H1 (cell line): Measurements from ENCODE around the gene RNF5. TPM values are rescaled to one million over a fixed set of nuclear protein-coding genes. Genes with fewer than 3 reads are reported as not detected.
A peak's percentile ranks its signal among the peaks of the same experiment; 100 is the strongest.

Experiments used
- ASH2L ChIP-seq: fragments of 200-600, 300-600 bp; sonication (generic); IDR thresholded peaks from one replicate; pipeline ENCODE4 v1.7.1; 2017; ENCODE audit warnings: low read length
- E2F6 ChIP-seq: IDR thresholded peaks from 2 replicates; pipeline ENCODE4 v1.6.1; 2012; ENCODE audit warnings: inconsistent platforms
- EP300 ChIP-seq, 2 experiments: IDR thresholded peaks; 1 replicate in 1 of 2; 2 replicates in 1 of 2; pipeline ENCODE4 v1.6.1; 2011 to 2012; ENCODE audit warnings: low read depth in 2 of 2, low read length in 2 of 2, mild to moderate bottlenecking in 2 of 2, borderline replicate concordance in 1 of 2, inconsistent platforms in 1 of 2, moderate library complexity in 1 of 2
- GABPA ChIP-seq: IDR thresholded peaks from 2 replicates; pipeline ENCODE4 v1.6.1; 2011; ENCODE audit warnings: mild to moderate bottlenecking, low read length, moderate library complexity, borderline replicate concordance; ENCODE audit not compliant: insufficient read depth
- HDAC6 ChIP-seq: IDR thresholded peaks from one replicate; pipeline ENCODE4 v1.7.1; 2012; ENCODE audit warnings: low read depth, mild to moderate bottlenecking, inconsistent platforms, low read length, moderate library complexity
- KDM4A ChIP-seq: IDR thresholded peaks from one replicate; pipeline ENCODE4 v1.7.1; 2012; ENCODE audit warnings: low read depth, mild to moderate bottlenecking, moderate library complexity, low read length, inconsistent platforms; ENCODE audit not compliant: severe bottlenecking
- NRF1 ChIP-seq: IDR thresholded peaks from 2 replicates; pipeline ENCODE4 v1.6.1; 2011; ENCODE audit warnings: mild to moderate bottlenecking, low read depth, low read length, improper control_type of control experiment
- PHF8 ChIP-seq: fragments of 200-600 bp; sonication (generic); conservative IDR thresholded peaks from 2 replicates; pipeline ENCODE4 v1.7.1; 2012; ENCODE audit warnings: low read depth, mild to moderate bottlenecking, inconsistent platforms, low read length, moderate library complexity
- POLR2AphosphoS5 ChIP-seq: IDR thresholded peaks from 2 replicates; pipeline ENCODE4 v1.6.1; 2011; ENCODE audit warnings: low read depth, low read length
- POU5F1 ChIP-seq: IDR thresholded peaks from 2 replicates; pipeline ENCODE4 v1.6.1; 2011; ENCODE audit warnings: low read depth, mild to moderate bottlenecking, low read length, moderate library complexity
- RAD21 ChIP-seq, 2 experiments: IDR thresholded peaks in 1 of 2; conservative IDR thresholded peaks in 1 of 2; 2 replicates each; pipeline ENCODE4 v1.6.1; 2011; ENCODE audit warnings: low read depth in 2 of 2, low read length in 2 of 2, improper control_type of control experiment in 1 of 2, inconsistent platforms in 1 of 2, mild to moderate bottlenecking in 1 of 2, moderate library complexity in 1 of 2
- RNF2 ChIP-seq: fragments of 200-900, 300-1000 bp; sonication (generic); IDR thresholded peaks from 2 replicates; pipeline ENCODE4 v1.7.1; 2016; ENCODE audit warnings: borderline replicate concordance, low read depth, mild to moderate bottlenecking, antibody characterized with exemption, low read length; ENCODE audit not compliant: poor library complexity, severe bottlenecking; ENCODE audit errors: missing control alignments
- RXRA ChIP-seq: IDR thresholded peaks from 2 replicates; pipeline ENCODE4 v1.6.1; 2011; ENCODE audit warnings: low read depth, mild to moderate bottlenecking, low read length, moderate library complexity; ENCODE audit not compliant: insufficient read depth
- SAP30 ChIP-seq: fragments of 300-600 bp; sonication (generic); IDR thresholded peaks from 2 replicates; pipeline ENCODE4 v1.7.1; 2012; ENCODE audit warnings: low read length, moderate library complexity, mild to moderate bottlenecking, inconsistent platforms; ENCODE audit not compliant: insufficient read depth, insufficient replicate concordance
- SIN3A ChIP-seq, 2 experiments: IDR thresholded peaks in 1 of 2; conservative IDR thresholded peaks in 1 of 2; 2 replicates each; pipeline ENCODE4 v1.6.1; 2011 to 2012; ENCODE audit warnings: low read length in 2 of 2, improper control_type of control experiment in 1 of 2, low read depth in 1 of 2, mild to moderate bottlenecking in 1 of 2
- TAF1 ChIP-seq: IDR thresholded peaks from 2 replicates; pipeline ENCODE4 v1.6.1; 2011; ENCODE audit warnings: mild to moderate bottlenecking, low read depth, low read length
- TAF7 ChIP-seq: optimal IDR thresholded peaks from 2 replicates; pipeline ENCODE3; 2011; ENCODE audit warnings: low read depth, mild to moderate bottlenecking, inconsistent platforms, low read length, moderate library complexity, borderline replicate concordance
- TEAD4 ChIP-seq: IDR thresholded peaks from 2 replicates; pipeline ENCODE4 v1.6.1; 2012; ENCODE audit warnings: low read depth, low read length, inconsistent platforms, mixed read lengths
- YY1 ChIP-seq: IDR thresholded peaks from 2 replicates; pipeline ENCODE4 v1.6.1; 2011; ENCODE audit warnings: low read depth, mild to moderate bottlenecking, low read length
- polyA plus RNA-seq, 7 experiments: library from polyadenylated mRNA; depleted of rRNA in 3 of 7; stranded (reverse) in 5 of 7; unstranded in 2 of 7; fragments of >200 nt in 5 of 7; fragments of 200-250 nt in 2 of 7; gene quantifications; 1 replicate in 5 of 7; 2 replicates in 1 of 7; 4 replicates in 1 of 7; pipeline versions ENCODE4 v1.2.1 to v1.2.3, GENCODE V29; 2011 to 2013; ENCODE audit warnings: missing spikeins in 2 of 7, mixed read lengths in 2 of 7
- total RNA-seq: library from RNA; stranded (reverse); fragmentation: NEBNext Ultra II Directional; extraction: Animal tissue kit (Norgen Biotek cat#: 25700); gene quantifications from 2 replicates; pipeline ENCODE4 v1.2.1, GENCODE V29; 2021
- TF ChIP-seq, protein P1 (sequence below): IDR thresholded peaks from 2 replicates; pipeline ENCODE4 v1.6.1; 2011; ENCODE audit warnings: low read length, improper control_type of control experiment

Gene RNF5
- total and polyA plus RNA-seq, 2 of the 8 experiments (the other 6 are each of a cell fraction or from before 2014, with no cell fraction given): 90.0 to 158 TPM

DNA sequence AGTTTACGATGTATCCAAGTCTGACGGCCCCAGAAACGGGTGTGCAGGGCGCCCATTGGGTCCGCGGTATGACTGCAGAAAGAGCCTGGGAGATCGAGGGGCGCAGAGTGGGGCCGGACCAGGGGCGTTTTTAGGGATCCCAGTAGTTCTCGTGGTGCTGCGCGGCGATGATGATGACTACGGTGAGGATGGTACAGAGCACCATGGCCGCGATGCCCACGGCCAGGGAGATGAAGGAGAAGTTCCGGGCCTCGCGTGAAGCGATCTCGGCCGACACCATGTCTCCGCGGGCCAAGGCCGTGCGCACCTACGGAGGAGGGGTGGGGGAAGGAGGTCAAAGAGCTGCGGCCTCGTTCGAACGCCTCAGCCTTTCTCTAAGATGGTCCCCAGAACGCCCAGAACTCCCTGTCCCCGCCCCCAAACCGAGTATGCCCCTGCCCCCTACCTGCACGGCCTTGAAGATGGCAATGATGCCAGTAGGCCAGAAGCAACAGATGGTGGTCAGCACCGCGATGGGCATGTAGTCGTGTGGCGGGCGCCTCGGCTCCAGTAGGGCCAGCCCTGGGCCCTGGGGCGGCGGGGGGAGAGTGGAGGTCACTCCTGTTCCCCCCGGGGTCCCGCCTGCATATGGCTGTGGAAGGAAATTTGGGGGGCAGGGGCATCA lies 29.0 kb upstream of the RNF5 start (continued):
- TF ChIP-seq RAD21 (IDR thresholded peaks at IDR 0.05 in 1 of 2, conservative IDR thresholded peaks at IDR 0.05 in 1 of 2; ENCODE audit: low read depth in 2 of 2, low read length in 2 of 2) (no peak), TAF1 (no peak; the same call in 1 of the 2 replicates), GABPA (no peak), TEAD4 (no peak), E2F6 (no peak), EP300 (IDR thresholded peaks at IDR 0.05; ENCODE audit: borderline replicate concordance in 1 of 2, low read depth in 2 of 2, low read length in 2 of 2) (no peak), TAF7 (no peak), SAP30 (peak; percentile 31), PHF8 (peak; percentile 39; the same call in 1 of the 2 replicates), RXRA (no peak), POU5F1 (no peak), HDAC6 (no peak), RNF2 (no peak), SIN3A (conservative IDR thresholded peaks at IDR 0.05 in 1 of 2, IDR thresholded peaks at IDR 0.05 in 1 of 2; ENCODE audit: low read depth in 1 of 2, low read length in 2 of 2) (0 out of 4 replicates have a peak, but pooled peaks of 1 of the 2 experiments have one; percentile 13), NRF1 (no peak), POLR2AphosphoS5 (0 out of 2 replicates have a peak, but pooled peaks have one; percentile 31), YY1 (0 out of 2 replicates have a peak, but pooled peaks have one; percentile 6), ASH2L (no peak), KDM4A (peak; percentile 31)
- TF ChIP-seq, protein P1, sequence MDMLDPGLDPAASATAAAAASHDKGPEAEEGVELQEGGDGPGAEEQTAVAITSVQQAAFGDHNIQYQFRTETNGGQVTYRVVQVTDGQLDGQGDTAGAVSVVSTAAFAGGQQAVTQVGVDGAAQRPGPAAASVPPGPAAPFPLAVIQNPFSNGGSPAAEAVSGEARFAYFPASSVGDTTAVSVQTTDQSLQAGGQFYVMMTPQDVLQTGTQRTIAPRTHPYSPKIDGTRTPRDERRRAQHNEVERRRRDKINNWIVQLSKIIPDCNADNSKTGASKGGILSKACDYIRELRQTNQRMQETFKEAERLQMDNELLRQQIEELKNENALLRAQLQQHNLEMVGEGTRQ: no peak
